ENCODE measurements around the gene FAM241A. TPM values are rescaled to one million over a fixed set of nuclear protein-coding genes. Genes with fewer than 3 reads are reported as not detected.

The FAM241A gene
- total RNA-seq: 0.85 and 0.92 TPM in 2 replicates

GRCh38 chr4:112145326-112145789 lies at the start of gene FAM241A:
FAM241A (plus strand) TSS chr4:112145454; CDS start chr4:112145581, 127 bp downstream.

GRCh38 chr4:112231779-112232713 lies 86.8 kb downstream of the FAM241A start, which contains the start of gene AP1AR:
AP1AR (plus strand) TSS chr4:112231787; CDS start chr4:112232092, 305 bp downstream.

Other genes starting within 250 kb of the FAM241A start
- 23.6 and 25.6 TPM in 2 replicates for gene AP1AR, start 86.3 kb downstream of the FAM241A start, total RNA-seq
- gene TIFA, start 140.4 kb downstream of the FAM241A start, total RNA-seq: 5.1 and 5.4 TPM in 2 replicates
- gene ALPK1, start 151.9 kb downstream of the FAM241A start, total RNA-seq: 20.3 and 25.7 TPM in 2 replicates